Upper lobe of right lung (tissue), 1 donor: ENCODE measurements around the gene SPDYE3. TPM values are rescaled to one million over a fixed set of nuclear protein-coding genes. Genes with fewer than 3 reads are reported as not detected.
"Not testable (repeated sequence)": the region's sequence is repeated elsewhere in the genome, so short reads cannot be mapped to it uniquely, and the experiment has no call there.

Source experiments
- ATAC-seq: fragments of 200-7000 bp; cut with Tn5 transposase; one replicate; pipeline ENCODE4 v1.9.1; 2020; ENCODE audit warnings: mild to moderate bottlenecking, moderate library complexity
- DNase-seq: peaks from one replicate; pipeline ENCODE4 v3.0.0-alpha.2; 2020
- H3K27ac ChIP-seq: fragments of 200-600 bp; one replicate; pipeline ENCODE4 v1.8.0; 2022
- H3K27me3 ChIP-seq: fragments of 200-600 bp; one replicate; pipeline ENCODE4 v1.8.0; 2022; ENCODE audit warnings: mild to moderate bottlenecking
- H3K36me3 ChIP-seq: fragments of 200-600 bp; one replicate; pipeline ENCODE4 v1.8.0; 2022
- H3K4me1 ChIP-seq: fragments of 200-600 bp; one replicate; pipeline ENCODE4 v1.8.0; 2022
- H3K4me3 ChIP-seq: fragments of 200-600 bp; one replicate; pipeline ENCODE4 v1.8.0; 2022; ENCODE audit warnings: mild to moderate bottlenecking
- H3K9me3 ChIP-seq: fragments of 200-600 bp; one replicate; pipeline ENCODE4 v1.8.0; 2022
- CTCF ChIP-seq: fragments of 200-600 bp; IDR thresholded peaks from one replicate; pipeline ENCODE4 v1.8.0; 2022; ENCODE audit warnings: antibody characterized with exemption
- intact Hi-C: fragments of 100-400 bp; cut with DNase I; formaldehyde crosslinking; loops from one replicate; pipeline ENCODE4 v1.11.0; 2022
- total RNA-seq: library from RNA; stranded (reverse); fragmentation: NEBNext Ultra II Directional; extraction: Animal tissue kit (Norgen Biotek cat#: 25700); gene quantifications from one replicate; pipeline ENCODE4 v1.2.1, GENCODE V29; 2021
- donor health status: DM: no; HTN: yes; CAD: no; lungs with severe emphysema.

Gene SPDYE3
- total RNA-seq, 1 donor from 2014 or later = not detected

DNA sequence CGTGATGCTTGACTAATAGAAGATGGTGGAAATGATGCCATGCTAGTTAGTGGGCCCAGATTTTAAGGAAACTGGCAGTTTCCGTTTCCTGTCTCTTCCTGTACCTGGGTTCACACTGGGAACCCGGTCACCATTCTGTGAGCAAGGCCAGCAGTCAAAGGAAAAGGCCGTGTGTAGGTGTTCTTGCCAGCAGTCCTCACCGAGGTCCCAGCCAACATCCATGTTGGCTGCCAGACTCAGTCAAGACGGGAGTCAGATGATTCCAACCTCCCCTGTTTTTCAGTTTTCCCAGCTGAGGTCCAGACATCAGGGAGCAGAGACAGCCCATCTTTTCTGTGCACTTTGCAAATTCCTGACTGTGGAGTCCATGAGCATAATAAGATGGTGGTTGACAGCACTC, 35.3 kb downstream of the SPDYE3 start:
- no peak overlapping the region for H3K27ac ChIP-seq
- intact Hi-C loops = no loop called here
- DNase-seq = no peak
- ATAC-seq = no peak
- no peak overlapping the region for H3K4me3 ChIP-seq
- peaks cover 4% of the 10 kb centered on the region for H3K4me1 ChIP-seq
- peaks cover 61% of the 10 kb centered on the region for H3K36me3 ChIP-seq
- no peaks in the 10 kb centered on the region for H3K27me3 ChIP-seq
- H3K9me3 ChIP-seq = no peaks in the 10 kb centered on the region
- no peak for TF ChIP-seq CTCF

GRCh38 chr7:100344124-100344559, 36.6 kb downstream of the SPDYE3 start:
- intact Hi-C loops, H3K27me3 ChIP-seq, ATAC-seq, H3K4me1 ChIP-seq, DNase-seq, H3K27ac ChIP-seq, H3K9me3 ChIP-seq, H3K4me3 ChIP-seq: not testable (repeated sequence)
- peaks cover 63% of the 10 kb centered on the region for H3K36me3 ChIP-seq

- H3K4me1 ChIP-seq, H3K27me3 ChIP-seq, intact Hi-C loops, DNase-seq, H3K4me3 ChIP-seq, H3K9me3 ChIP-seq: not testable (repeated sequence)
- TF ChIP-seq CTCF = peak; percentile 41
- Histone ChIP-seq H3K36me3 (peaks cover 63% of the 10 kb centered on the region), H3K27ac (peak overlapping the region; percentile 60)
- ATAC-seq = peak; percentile 96
Measured at GRCh38 chr7:100344560-100345287, 37.2 kb downstream of the SPDYE3 start.

DNA sequence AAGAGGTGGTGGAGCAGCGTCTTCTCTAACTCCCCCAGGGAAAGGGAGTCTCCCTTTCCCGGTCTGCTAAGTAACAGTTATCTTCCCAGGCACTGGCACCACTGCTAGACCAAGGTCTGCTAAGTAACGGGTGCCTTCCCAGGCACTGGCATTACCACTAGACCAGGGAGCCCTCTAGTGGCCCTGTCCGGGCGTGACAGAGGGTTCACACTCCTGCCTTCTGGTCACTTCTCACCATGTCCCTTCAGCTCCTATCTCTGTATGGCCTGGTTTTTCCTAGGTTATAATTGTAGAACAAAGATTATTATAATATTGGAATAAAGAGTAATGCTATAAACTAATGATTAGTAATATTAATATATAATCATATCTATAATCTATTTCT, 37.8 kb downstream of the SPDYE3 start:
- H3K27me3 ChIP-seq, H3K4me1 ChIP-seq, H3K27ac ChIP-seq, intact Hi-C loops, H3K9me3 ChIP-seq, H3K4me3 ChIP-seq: not testable (repeated sequence)
- peak; percentile 87 for DNase-seq
- H3K36me3 ChIP-seq = peaks cover 66% of the 10 kb centered on the region
- peak; percentile 42 for ATAC-seq
- peak; percentile 59 for TF ChIP-seq CTCF

GRCh38 chr7:100346921-100347320, 39.4 kb downstream of the SPDYE3 start:
- Histone ChIP-seq H3K4me1 (peaks cover 4% of the 10 kb centered on the region), H3K27ac (no peak overlapping the region), H3K36me3 (peaks cover 72% of the 10 kb centered on the region), H3K9me3 (no peaks in the 10 kb centered on the region), H3K27me3 (no peaks in the 10 kb centered on the region), H3K4me3 (no peak overlapping the region)
- intact Hi-C loops = no loop called here
- ATAC-seq (no peak), DNase-seq (no peak)
- TF ChIP-seq CTCF = no peak

- no peak for TF ChIP-seq CTCF
- ATAC-seq (no peak), DNase-seq (no peak)
- Histone ChIP-seq H3K4me3 (no peak overlapping the region), H3K9me3 (no peaks in the 10 kb centered on the region), H3K36me3 (peaks cover 81% of the 10 kb centered on the region), H3K27ac (no peak overlapping the region), H3K27me3 (no peaks in the 10 kb centered on the region), H3K4me1 (peaks cover 4% of the 10 kb centered on the region)
- intact Hi-C loops = no loop called here
Measured at GRCh38 chr7:100348805-100349204, 41.3 kb downstream of the SPDYE3 start.
